H1 (cell line): ENCODE results near the gene RFXAP. TPM values are rescaled to one million over a fixed set of nuclear protein-coding genes. Genes with fewer than 3 reads are reported as not detected.

Experiments
- JUN ChIP-seq: IDR thresholded peaks from 2 replicates; pipeline ENCODE4 v1.6.1; 2011; ENCODE audit warnings: low read depth, mild to moderate bottlenecking, improper control_type of control experiment, low read length
- RXRA ChIP-seq: IDR thresholded peaks from 2 replicates; pipeline ENCODE4 v1.6.1; 2011; ENCODE audit warnings: low read depth, mild to moderate bottlenecking, low read length, moderate library complexity; ENCODE audit not compliant: insufficient read depth
- SP4 ChIP-seq: IDR thresholded peaks from 2 replicates; pipeline ENCODE4 v1.6.1; 2012; ENCODE audit warnings: low read length, inconsistent platforms
- SRF ChIP-seq: IDR thresholded peaks from 2 replicates; pipeline ENCODE4 v1.6.1; 2011; ENCODE audit warnings: mild to moderate bottlenecking, low read depth, low read length, moderate library complexity
- polyA plus RNA-seq, 7 experiments: library from polyadenylated mRNA; depleted of rRNA in 3 of 7; stranded (reverse) in 5 of 7; unstranded in 2 of 7; fragments of >200 nt in 5 of 7; fragments of 200-250 nt in 2 of 7; gene quantifications; 1 replicate in 5 of 7; 2 replicates in 1 of 7; 4 replicates in 1 of 7; pipeline versions ENCODE4 v1.2.1 to v1.2.3, GENCODE V29; 2011 to 2013; ENCODE audit warnings: missing spikeins in 2 of 7, mixed read lengths in 2 of 7
- total RNA-seq: library from RNA; stranded (reverse); fragmentation: NEBNext Ultra II Directional; extraction: Animal tissue kit (Norgen Biotek cat#: 25700); gene quantifications from 2 replicates; pipeline ENCODE4 v1.2.1, GENCODE V29; 2021

Gene RFXAP
- total and polyA plus RNA-seq, 2 of the 8 experiments (the other 6 are each of a cell fraction or from before 2014, with no cell fraction given), result 5.2 to 11.5 TPM

GRCh38 chr13:36813225-36813624 lies 5.8 kb upstream of the RFXAP start (continued):
- TF ChIP-seq SRF (no peak), SP4 (no peak), JUN (no peak), RXRA (no peak)
- TF ChIP-seq, all 59 proteins: peak for 0
